Dermis lymphatic vessel endothelial cell (primary cell): ENCODE data around the gene PDCD4. TPM values are rescaled to one million over a fixed set of nuclear protein-coding genes. Genes with fewer than 3 reads are reported as not detected.

ENCODE experiments used
- total RNA-seq: library from RNA; depleted of rRNA; stranded (reverse); fragments of >200 nt; gene quantifications from 2 replicates; pipeline ENCODE4 v1.2.1, GENCODE V29; 2014

The PDCD4 gene
- total RNA-seq, result 150 and 177 TPM in 2 replicates

DNA sequence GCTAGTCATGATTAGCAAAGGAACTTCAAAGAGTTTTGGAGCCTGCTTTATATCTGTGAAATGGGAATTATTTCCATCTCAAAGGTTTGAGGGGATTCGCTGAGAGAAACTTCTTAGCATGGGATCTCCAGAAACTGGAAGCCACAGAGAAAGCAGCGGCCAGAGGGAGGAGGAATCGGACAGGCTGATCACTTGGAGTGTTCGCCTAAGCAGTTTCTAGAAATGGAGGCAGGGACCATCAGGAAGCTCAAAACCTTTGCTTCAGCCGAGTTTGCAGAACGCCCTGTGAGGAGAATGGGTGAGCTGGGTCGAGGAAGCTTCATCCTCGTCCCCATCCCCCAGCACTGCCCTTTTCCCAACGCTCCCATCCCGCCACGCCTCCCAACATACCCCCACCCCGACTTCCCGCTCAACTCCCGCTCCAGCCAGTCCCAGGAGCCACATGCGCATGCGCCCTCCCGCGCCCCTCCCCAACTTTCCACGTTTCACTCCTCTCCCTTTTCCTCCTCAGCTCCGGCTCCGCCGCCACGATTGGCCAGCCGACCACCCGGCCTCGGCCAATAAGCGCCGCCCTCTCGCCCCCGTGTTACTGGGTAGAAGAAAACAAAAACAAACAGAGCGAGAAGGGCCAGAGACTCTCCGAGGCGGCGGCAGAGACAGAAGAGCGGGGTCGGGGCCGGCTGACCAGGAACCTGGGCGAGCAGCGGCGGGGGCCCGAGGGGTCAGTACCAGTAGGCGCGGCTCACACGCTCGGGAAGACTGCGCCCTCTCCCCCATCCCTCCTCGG lies at the start of gene PDCD4:
Gene PDCD4, plus strand, starts transcription at position 631 of the 787 bp plus-strand sequence. CDS start 4,100 bp downstream, outside the sequence.

DNA sequence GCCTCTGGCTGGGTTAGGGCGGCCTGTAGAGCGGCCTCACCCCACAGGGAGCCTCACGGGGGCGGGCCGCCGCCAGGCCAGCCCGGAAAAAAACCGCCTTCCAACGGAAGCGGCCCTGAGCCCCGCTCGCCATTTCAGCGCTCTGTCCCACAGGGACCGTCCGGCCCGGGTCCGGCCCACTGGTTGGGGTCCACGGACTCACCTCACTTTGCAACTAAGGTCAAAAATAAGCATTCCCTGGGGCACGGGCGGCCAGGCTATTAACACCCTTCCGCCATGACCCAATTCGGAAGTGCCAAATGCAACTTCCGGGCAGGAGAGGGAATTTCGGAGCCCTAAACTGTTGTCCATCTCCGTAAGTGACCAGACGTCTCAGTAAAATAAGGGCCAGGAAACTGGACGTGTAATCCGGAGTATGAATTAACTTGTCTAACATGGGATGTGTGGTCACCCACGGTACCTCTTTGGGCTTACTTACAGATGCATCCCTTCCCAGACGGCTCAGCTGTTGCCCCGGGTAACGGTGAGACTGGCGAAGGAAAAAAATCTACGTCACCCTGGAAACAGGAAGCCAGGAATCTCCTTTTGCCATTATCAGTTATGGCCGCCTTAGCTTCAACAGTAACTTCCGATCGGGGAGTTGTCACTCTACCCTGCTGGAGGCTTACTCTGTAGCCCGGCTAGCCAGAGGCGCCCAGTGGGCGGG lies 47.1 kb downstream of the PDCD4 start, which contains the start of gene BBIP1:
Gene BBIP1, minus strand, starts transcription at position 538 of the 706 bp plus-strand sequence. CDS start 1,023 bp downstream, outside the sequence.

GRCh38 chr10:110919349-110919931 lies 47.7 kb downstream of the PDCD4 start, which contains the start of gene SHOC2:
Gene SHOC2 (plus strand): TSS chr10:110919604. CDS start chr10:110964359, 44,755 bp downstream.

Other genes starting within 250 kb of the PDCD4 start
- 1.1 and 1.6 TPM in 2 replicates for gene RBM20, start 227.6 kb upstream of the PDCD4 start, total RNA-seq
- 16.4 and 21.0 TPM in 2 replicates for gene BBIP1, start 47.3 kb downstream of the PDCD4 start, total RNA-seq
- gene SHOC2, start 47.7 kb downstream of the PDCD4 start, total RNA-seq, result 51.8 and 56.6 TPM in 2 replicates
- under 0.01 TPM in 2 replicates for gene ADRA2A, start 205.1 kb downstream of the PDCD4 start, total RNA-seq